Measurements from ENCODE around the gene PPARG.
"Not testable (repeated sequence)": the region's sequence is repeated elsewhere in the genome, so short reads cannot be mapped to it uniquely, and the experiment has no call there.

PPARG gene

GRCh38 chr3:12458901-12459300, 170.0 kb downstream of the PPARG start:
- no peak for DNase-seq (ENCODE audit: low read depth in 2 of 2)

- no peak for DNase-seq (ENCODE audit: low read depth in 2 of 2)
Measured at GRCh38 chr3:12460127-12460526, 171.3 kb downstream of the PPARG start.

GRCh38 chr3:12461097-12461649, 172.3 kb downstream of the PPARG start:
- DNase-seq (ENCODE audit: low read depth in 2 of 2): no peak

- no peak for DNase-seq (ENCODE audit: low read depth in 2 of 2)
Measured at GRCh38 chr3:12462159-12462947, 173.5 kb downstream of the PPARG start.

- DNase-seq (ENCODE audit: low read depth in 2 of 2): no peak
Measured at GRCh38 chr3:12463686-12464085, 174.8 kb downstream of the PPARG start.

GRCh38 chr3:12464181-12464580, 175.3 kb downstream of the PPARG start:
- no peak for DNase-seq (ENCODE audit: low read depth in 2 of 2)

GRCh38 chr3:12465151-12465835, 176.4 kb downstream of the PPARG start:
- DNase-seq (ENCODE audit: low read depth in 2 of 2): no peak

- DNase-seq (ENCODE audit: low read depth in 2 of 2): no peak
Measured at GRCh38 chr3:12465836-12466225, 177.0 kb downstream of the PPARG start.

GRCh38 chr3:12467746-12468145, 178.9 kb downstream of the PPARG start:
- no peak for DNase-seq (ENCODE audit: low read depth in 2 of 2)

- no peak for DNase-seq (ENCODE audit: low read depth in 2 of 2)
Measured at GRCh38 chr3:12468276-12468675, 179.4 kb downstream of the PPARG start.

GRCh38 chr3:12468757-12469156, 179.9 kb downstream of the PPARG start:
- DNase-seq (ENCODE audit: low read depth in 2 of 2): no peak

- DNase-seq (ENCODE audit: low read depth in 2 of 2): not testable (repeated sequence)
Measured at GRCh38 chr3:12469222-12469621, 180.4 kb downstream of the PPARG start.

- no peak for DNase-seq (ENCODE audit: low read depth in 2 of 2)
Measured at GRCh38 chr3:12470111-12470510, 181.2 kb downstream of the PPARG start.

- DNase-seq (ENCODE audit: low read depth in 2 of 2): no peak
Measured at GRCh38 chr3:12470680-12471079, 181.8 kb downstream of the PPARG start.

- DNase-seq (ENCODE audit: low read depth in 2 of 2): peak; percentile 29 to 42
Measured at GRCh38 chr3:12471241-12471640, 182.4 kb downstream of the PPARG start.

GRCh38 chr3:12472000-12472610, 183.2 kb downstream of the PPARG start:
- no peak for DNase-seq (ENCODE audit: low read depth in 2 of 2)

- DNase-seq (ENCODE audit: low read depth in 2 of 2): no peak
Measured at GRCh38 chr3:12472796-12473195, 183.9 kb downstream of the PPARG start.

GRCh38 chr3:12473511-12473910, 184.6 kb downstream of the PPARG start:
- DNase-seq (ENCODE audit: low read depth in 2 of 2): no peak

- DNase-seq (ENCODE audit: low read depth in 2 of 2): no peak
Measured at GRCh38 chr3:12476238-12476897, 187.5 kb downstream of the PPARG start.

GRCh38 chr3:12477256-12477655, 188.4 kb downstream of the PPARG start:
- no peak for DNase-seq (ENCODE audit: low read depth in 2 of 2)

GRCh38 chr3:12478326-12478725, 189.5 kb downstream of the PPARG start:
- DNase-seq (ENCODE audit: low read depth in 2 of 2): no peak

GRCh38 chr3:12479198-12479597, 190.3 kb downstream of the PPARG start:
- DNase-seq (ENCODE audit: low read depth in 2 of 2): not testable (repeated sequence)
